BE2C (cell line): Measurements from ENCODE around the gene IPO9.

Source experiments
- DNase-seq: peaks from one replicate; pipeline ENCODE4 v3.0.0-alpha.2; 2020
- H3K27me3 ChIP-seq: fragments of 250-450 bp; sonication (Bioruptor Pico); 2 replicates; pipeline ENCODE4 v1.5.1; 2020; ENCODE audit warnings: mild to moderate bottlenecking
- H3K36me3 ChIP-seq: fragments of 250-450 bp; sonication (Bioruptor Pico); 2 replicates; pipeline ENCODE4 v1.5.1; 2020; ENCODE audit warnings: mild to moderate bottlenecking
- H3K4me1 ChIP-seq: fragments of 250-450 bp; sonication (Bioruptor Pico); 2 replicates; pipeline ENCODE4 v1.5.1; 2020
- H3K4me3 ChIP-seq: 2 replicates; pipeline ENCODE4 v1.5.1; 2011; ENCODE audit warnings: low read depth, low read length
- H3K9me3 ChIP-seq: fragments of 250-450 bp; sonication (Bioruptor Pico); 2 replicates; pipeline ENCODE4 v1.5.1; 2020
- TF ChIP-seq, protein P1 (sequence below): IDR thresholded peaks from 2 replicates; pipeline ENCODE4 v1.5.1; 2012; ENCODE audit warnings: mild to moderate bottlenecking, low read depth, low read length

The IPO9 gene

DNA sequence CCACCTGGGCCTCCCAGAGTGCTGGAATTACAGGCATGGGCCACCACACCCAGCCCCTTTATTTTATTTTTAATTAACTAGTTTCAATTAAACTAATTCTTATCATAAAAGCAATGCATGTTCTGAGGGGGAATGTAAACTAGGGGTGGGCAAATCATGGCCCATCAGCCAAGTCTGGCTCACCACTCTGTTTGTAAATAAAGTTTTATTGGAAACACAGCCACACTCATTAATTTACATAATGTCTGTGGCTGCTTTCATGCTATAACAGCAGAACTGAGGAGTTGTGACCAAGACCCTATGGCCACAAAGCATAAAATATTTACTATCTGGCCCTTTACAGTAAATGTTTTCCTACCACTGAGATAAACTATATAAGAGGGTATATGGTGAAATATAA, 28.7 kb upstream of the IPO9 start:
- H3K36me3 ChIP-seq: peaks cover 4% of the 10 kb centered on the region
- no peak for DNase-seq
- H3K27me3 ChIP-seq: no peaks in the 10 kb centered on the region
- H3K4me3 ChIP-seq: no peak overlapping the region
- TF ChIP-seq, protein P1, sequence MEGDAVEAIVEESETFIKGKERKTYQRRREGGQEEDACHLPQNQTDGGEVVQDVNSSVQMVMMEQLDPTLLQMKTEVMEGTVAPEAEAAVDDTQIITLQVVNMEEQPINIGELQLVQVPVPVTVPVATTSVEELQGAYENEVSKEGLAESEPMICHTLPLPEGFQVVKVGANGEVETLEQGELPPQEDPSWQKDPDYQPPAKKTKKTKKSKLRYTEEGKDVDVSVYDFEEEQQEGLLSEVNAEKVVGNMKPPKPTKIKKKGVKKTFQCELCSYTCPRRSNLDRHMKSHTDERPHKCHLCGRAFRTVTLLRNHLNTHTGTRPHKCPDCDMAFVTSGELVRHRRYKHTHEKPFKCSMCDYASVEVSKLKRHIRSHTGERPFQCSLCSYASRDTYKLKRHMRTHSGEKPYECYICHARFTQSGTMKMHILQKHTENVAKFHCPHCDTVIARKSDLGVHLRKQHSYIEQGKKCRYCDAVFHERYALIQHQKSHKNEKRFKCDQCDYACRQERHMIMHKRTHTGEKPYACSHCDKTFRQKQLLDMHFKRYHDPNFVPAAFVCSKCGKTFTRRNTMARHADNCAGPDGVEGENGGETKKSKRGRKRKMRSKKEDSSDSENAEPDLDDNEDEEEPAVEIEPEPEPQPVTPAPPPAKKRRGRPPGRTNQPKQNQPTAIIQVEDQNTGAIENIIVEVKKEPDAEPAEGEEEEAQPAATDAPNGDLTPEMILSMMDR: no peak
- H3K4me1 ChIP-seq: no peaks in the 10 kb centered on the region
- H3K9me3 ChIP-seq: no peaks in the 10 kb centered on the region

DNA sequence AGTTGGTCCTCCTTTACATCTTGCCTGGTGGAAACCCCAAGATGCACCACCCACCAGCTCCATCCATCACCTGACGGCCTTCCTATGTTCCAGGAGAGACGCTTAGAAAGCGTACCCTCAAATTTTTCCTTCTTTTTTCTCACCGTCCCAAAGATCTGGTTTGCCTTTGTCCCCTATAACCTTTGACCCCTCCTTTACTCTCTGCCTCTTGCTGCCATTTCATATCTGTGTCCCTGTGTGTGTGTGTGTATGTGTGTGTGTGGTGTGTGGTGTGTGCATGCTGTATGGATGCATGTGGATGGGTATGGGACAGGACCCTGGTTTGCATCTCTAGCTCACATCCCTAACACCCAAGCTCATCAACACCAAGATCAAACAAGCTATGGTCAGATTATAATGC, 22.2 kb upstream of the IPO9 start:
- DNase-seq: no peak
- H3K9me3 ChIP-seq: no peaks in the 10 kb centered on the region
- TF ChIP-seq, protein P1: no peak
- no peak overlapping the region for H3K4me3 ChIP-seq
- no peaks in the 10 kb centered on the region for H3K27me3 ChIP-seq
- no peaks in the 10 kb centered on the region for H3K4me1 ChIP-seq
- peaks cover 16% of the 10 kb centered on the region for H3K36me3 ChIP-seq

DNA sequence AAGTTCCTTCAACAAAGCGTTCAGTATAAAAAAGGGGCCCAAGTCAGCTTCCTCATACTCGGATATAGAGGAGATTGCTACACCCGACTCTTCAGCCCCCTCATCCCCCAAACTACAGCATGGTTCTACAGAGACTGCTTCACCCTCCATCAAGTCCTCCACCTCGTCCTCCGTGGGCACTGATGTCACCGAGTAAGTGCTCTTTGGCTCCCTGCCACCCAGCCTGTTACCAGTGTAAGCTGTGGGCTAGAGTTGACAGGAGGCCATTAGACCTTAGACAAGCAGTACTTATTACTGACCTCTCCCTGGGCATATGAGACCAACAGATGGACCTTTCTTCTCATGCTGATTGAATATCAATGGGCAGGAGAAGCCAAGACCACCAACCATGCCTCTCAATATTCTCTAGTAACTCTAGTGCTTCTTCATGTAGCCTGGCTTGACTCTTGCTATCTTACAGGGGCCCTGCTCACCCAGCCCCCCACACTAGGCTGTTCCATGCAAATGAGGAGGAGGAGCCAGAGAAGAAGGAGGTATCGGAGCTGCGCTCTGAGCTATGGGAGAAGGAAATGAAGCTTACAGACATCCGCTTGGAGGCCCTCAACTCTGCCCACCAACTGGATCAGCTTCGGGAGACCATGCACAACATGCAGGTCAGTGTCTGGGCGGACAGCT, 20.9 kb upstream of the IPO9 start:
- H3K9me3 ChIP-seq: no peaks in the 10 kb centered on the region
- H3K36me3 ChIP-seq: peaks cover 22% of the 10 kb centered on the region
- TF ChIP-seq, protein P1: no peak

DNA sequence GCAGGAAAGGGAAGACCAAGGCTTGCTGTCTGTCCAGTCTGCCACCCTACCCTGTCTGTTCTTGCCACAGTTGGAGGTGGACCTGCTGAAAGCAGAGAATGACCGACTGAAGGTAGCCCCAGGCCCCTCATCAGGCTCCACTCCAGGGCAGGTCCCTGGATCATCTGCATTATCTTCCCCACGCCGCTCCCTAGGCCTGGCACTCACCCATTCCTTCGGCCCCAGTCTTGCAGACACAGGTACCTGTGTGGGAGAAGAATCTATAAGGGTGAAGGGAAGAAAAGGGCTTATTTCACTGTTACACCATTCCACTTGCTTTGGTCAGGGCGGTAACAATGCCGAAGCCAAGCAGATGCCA, 20.3 kb upstream of the IPO9 start:
- Histone ChIP-seq H3K36me3 (peaks cover 22% of the 10 kb centered on the region), H3K4me3 (no peak overlapping the region), H3K27me3 (no peaks in the 10 kb centered on the region), H3K9me3 (no peaks in the 10 kb centered on the region), H3K4me1 (no peaks in the 10 kb centered on the region)
- TF ChIP-seq, protein P1: no peak
- no peak for DNase-seq

More for the DNA sequence above, 20.9 kb upstream of the IPO9 start:
- DNase-seq: peak; percentile 30
- H3K4me1 ChIP-seq: no peaks in the 10 kb centered on the region
- no peak overlapping the region for H3K4me3 ChIP-seq
- no peaks in the 10 kb centered on the region for H3K27me3 ChIP-seq

DNA sequence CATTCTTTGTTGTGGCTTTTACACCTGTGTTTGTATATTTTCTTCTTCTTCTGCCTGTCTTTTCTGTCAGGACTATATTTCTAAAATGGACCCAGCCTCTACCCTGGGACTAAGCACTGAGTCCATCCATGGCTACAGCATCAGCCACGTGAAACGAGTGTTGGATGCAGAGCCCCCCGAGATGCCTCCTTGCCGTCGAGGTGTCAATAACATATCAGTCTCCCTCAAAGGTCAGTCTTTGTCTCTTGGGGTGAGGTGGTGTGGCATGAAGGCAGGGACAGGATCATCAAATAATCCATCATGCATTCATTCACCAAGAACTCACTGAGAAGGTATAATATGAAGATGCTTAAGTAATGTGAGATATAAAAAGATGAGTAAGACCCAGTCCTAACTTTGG, 19.1 kb upstream of the IPO9 start:
- Histone ChIP-seq H3K4me3 (no peak overlapping the region), H3K27me3 (no peaks in the 10 kb centered on the region), H3K4me1 (no peaks in the 10 kb centered on the region), H3K36me3 (peaks cover 22% of the 10 kb centered on the region), H3K9me3 (no peaks in the 10 kb centered on the region)
- DNase-seq: no peak
- TF ChIP-seq, protein P1: no peak

DNA sequence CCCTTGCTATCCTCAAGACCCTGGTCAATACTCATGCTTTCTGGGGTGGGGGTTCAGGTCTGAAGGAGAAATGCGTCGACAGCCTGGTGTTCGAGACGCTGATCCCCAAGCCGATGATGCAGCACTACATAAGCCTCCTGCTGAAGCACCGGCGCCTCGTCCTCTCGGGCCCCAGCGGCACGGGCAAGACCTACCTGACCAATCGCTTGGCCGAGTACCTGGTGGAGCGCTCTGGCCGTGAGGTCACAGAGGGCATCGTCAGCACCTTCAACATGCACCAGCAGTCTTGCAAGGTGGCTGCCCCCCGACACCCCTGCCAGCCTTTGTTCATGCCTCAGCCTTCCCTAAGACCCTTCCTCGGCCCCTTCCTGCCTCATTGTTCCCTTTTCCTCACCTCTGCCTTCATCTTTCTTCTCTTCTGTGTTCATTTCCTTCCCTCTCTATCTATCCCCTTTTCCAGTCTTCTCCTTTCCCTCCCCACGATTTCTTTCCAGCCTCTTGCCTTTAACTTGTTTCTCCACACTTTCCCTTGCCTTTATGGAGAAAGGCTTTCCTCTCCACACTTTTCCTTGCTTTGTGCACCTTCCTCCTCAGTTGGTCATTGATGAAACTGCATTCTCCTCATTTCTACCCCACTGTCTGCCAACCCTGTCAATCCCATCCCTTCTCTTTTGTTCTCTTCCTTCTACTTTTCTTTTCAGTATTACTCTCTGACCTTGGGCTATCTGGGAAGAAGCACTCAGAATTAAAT, 18.3 kb upstream of the IPO9 start:
- Histone ChIP-seq H3K4me1 (no peaks in the 10 kb centered on the region), H3K4me3 (no peak overlapping the region), H3K27me3 (no peaks in the 10 kb centered on the region), H3K36me3 (peaks cover 22% of the 10 kb centered on the region), H3K9me3 (no peaks in the 10 kb centered on the region)
- TF ChIP-seq, protein P1: no peak
- no peak for DNase-seq
